Upper lobe of left lung (tissue), 4 donors: Measurements from ENCODE around the gene SUGT1.

ENCODE experiments used
- CTCF ChIP-seq, 6 experiments: fragments of 450-650 bp in 4 of 6; fragments of 200-600 bp in 2 of 6; sonication (generic) in 2 of 6; IDR thresholded peaks; one replicate each; pipeline ENCODE4 v1.5.1; 2016 to 2019; ENCODE audit warnings: antibody characterized with exemption in 6 of 6
- POLR2AphosphoS5 ChIP-seq, 2 donors: sonication (generic); formaldehyde crosslinking; IDR thresholded peaks; one replicate each; pipeline ENCODE4 v1.5.1; 2017; ENCODE audit warnings: antibody characterized with exemption in 2 of 2

GRCh38 chr13:52652980-52653303 lies 306 bp downstream of the SUGT1 start:
- peak in 2 of 6 experiments; percentile 15 to 18 for TF ChIP-seq CTCF (IDR thresholded peaks at IDR 0.05)
- TF ChIP-seq POLR2AphosphoS5 (IDR thresholded peaks at IDR 0.05): no peak
